Panc1 (cell line): ENCODE results near the gene RPL4. TPM values are rescaled to one million over a fixed set of nuclear protein-coding genes. Genes with fewer than 3 reads are reported as not detected.

ENCODE experiments used
- ATAC-seq: fragments of 200-7000 bp; cut with Tn5 transposase; 2 replicates; pipeline ENCODE4 v1.9.1; 2020; ENCODE audit warnings: mild to moderate bottlenecking, moderate library complexity
- BruUV-seq: library from RNA; stranded (reverse); fragments of 400-500 nt; replicated peaks from 2 replicates; lab custom pipeline; 2021; lab: Mats Ljungman, UMichigan
- CTCF ChIA-PET: fragments of 300-600 bp; sonication (Branson Sonifier 250); formaldehyde crosslinking; loops from one replicate; lab custom pipeline; 2022; ENCODE audit warnings: antibody characterized with exemption; lab: Charles Lee
- POLR2A ChIA-PET: fragments of 300-600 bp; sonication (Branson Sonifier 250); formaldehyde crosslinking; loops from one replicate; lab custom pipeline; 2022; ENCODE audit warnings: antibody characterized with exemption; lab: Charles Lee
- DNase-seq: peaks from one replicate; pipeline ENCODE4 v3.0.0-alpha.2; 2010; ENCODE audit warnings: low read depth, low spot score
- H3K27ac ChIP-seq: 2 replicates; pipeline ENCODE4 v1.5.1; 2011; ENCODE audit warnings: mild to moderate bottlenecking, low read length, inconsistent platforms
- H3K27me3 ChIP-seq: fragments of 200-500 bp; sonication (Bioruptor generic); 2 replicates; pipeline ENCODE4 v1.6.0; 2014; ENCODE audit warnings: low read length, inconsistent platforms; ENCODE audit not compliant: control insufficient read depth, insufficient read depth
- H3K36me3 ChIP-seq: fragments of 200-500 bp; sonication (Bioruptor generic); 2 replicates; pipeline ENCODE4 v1.5.1; 2014; ENCODE audit warnings: inconsistent platforms, mild to moderate bottlenecking, low read length, moderate library complexity; ENCODE audit not compliant: control insufficient read depth, insufficient read depth
- H3K4me1 ChIP-seq: 2 replicates; pipeline ENCODE4 v1.5.1; 2011; ENCODE audit warnings: inconsistent platforms, mild to moderate bottlenecking, low read length, moderate library complexity; ENCODE audit not compliant: control insufficient read depth, insufficient read depth
- H3K4me3 ChIP-seq, 2 experiments: 2 replicates each; pipeline ENCODE4 v1.5.1; 2011 to 2012; ENCODE audit warnings: low read depth in 2 of 2, low read length in 2 of 2, mild to moderate bottlenecking in 2 of 2, inconsistent platforms in 1 of 2, moderate library complexity in 1 of 2
- H3K9me3 ChIP-seq: fragments of 200-500 bp; sonication (Bioruptor generic); 2 replicates; pipeline ENCODE4 v1.5.1; 2014; ENCODE audit warnings: low read depth, mild to moderate bottlenecking, inconsistent platforms, low read length, moderate library complexity; ENCODE audit not compliant: control insufficient read depth, insufficient read depth
- POLR2AphosphoS5 ChIP-seq: IDR thresholded peaks from 2 replicates; pipeline ENCODE4 v1.6.1; 2012; ENCODE audit warnings: mild to moderate bottlenecking, low read depth, low read length, moderate library complexity
- SIN3A ChIP-seq: IDR thresholded peaks from 2 replicates; pipeline ENCODE4 v1.6.1; 2012; ENCODE audit warnings: low read depth, mild to moderate bottlenecking, low read length, moderate library complexity, borderline replicate concordance; ENCODE audit not compliant: insufficient read depth
- TCF7L2 ChIP-seq: IDR thresholded peaks from 2 replicates; pipeline ENCODE4 v1.6.1; 2011; ENCODE audit warnings: mild to moderate bottlenecking, low read depth, low read length, inconsistent platforms
- in situ Hi-C: cut with HindIII; loops from 2 replicates; pipeline ENCODE4 v1.10.0; 2016; ENCODE audit warnings: low sequenced_read_pairs, low pct_unique_long_range_greater_than_20kb
- intact Hi-C: fragments of 100-400 bp; cut with micrococcal nuclease; formaldehyde crosslinking; loops from one replicate; pipeline ENCODE4 v1.10.0; 2022; ENCODE audit not compliant: unreplicated experiment
- total RNA-seq: library from RNA; stranded (reverse); gene quantifications from one replicate; pipeline ENCODE4 v1.2.1, GENCODE V29; 2021; ENCODE audit not compliant: unreplicated experiment
- TF ChIP-seq, protein P1 (sequence below): fragments of 450-650 bp; IDR thresholded peaks from 2 replicates; pipeline ENCODE4 v1.5.1; 2017; ENCODE audit warnings: mild to moderate bottlenecking
- TF ChIP-seq, protein P2 (sequence below), 2 experiments: IDR thresholded peaks; 2 replicates each; pipeline ENCODE4 v1.6.1; 2011 to 2012; ENCODE audit warnings: low read depth in 2 of 2, control low read depth in 1 of 2, low read length in 1 of 2, mild to moderate bottlenecking in 1 of 2, moderate library complexity in 1 of 2; ENCODE audit not compliant: insufficient read depth in 1 of 2

The RPL4 gene
- total RNA-seq, 1 experiment from 2014 or later: 2,268 TPM

DNA sequence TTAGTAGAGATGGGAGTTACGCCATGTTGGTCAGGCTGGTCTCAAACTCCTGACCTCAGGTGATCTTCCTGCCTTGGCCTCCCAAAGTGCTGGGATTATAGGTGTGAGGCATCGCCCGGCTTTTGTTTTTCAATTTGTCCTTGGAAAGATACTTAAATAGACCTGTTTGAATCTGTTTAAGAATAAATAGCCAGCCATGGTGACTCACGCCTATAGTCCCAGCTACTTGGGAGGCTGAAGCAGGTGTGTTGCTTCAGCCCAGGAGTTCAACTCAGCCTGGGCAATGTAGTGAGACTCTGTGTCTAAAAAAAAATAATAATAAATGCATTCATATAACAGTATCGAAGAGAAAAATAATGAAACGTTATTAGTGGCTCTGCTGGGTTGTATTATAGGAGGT is 24.4 kb downstream of the RPL4 start:
- no peaks in the 10 kb centered on the region for H3K9me3 ChIP-seq
- BruUV-seq: no TSS peak
- H3K4me3 ChIP-seq: no peak overlapping the region
- intact Hi-C loops (no loop called here), in situ Hi-C loops (no loop called here)
- CTCF ChIA-PET: no interaction called here
- H3K27me3 ChIP-seq: no peaks in the 10 kb centered on the region
- POLR2A ChIA-PET: no interaction called here
- no peaks in the 10 kb centered on the region for H3K4me1 ChIP-seq
- TF ChIP-seq SIN3A: no peak
- TF ChIP-seq, protein P1, sequence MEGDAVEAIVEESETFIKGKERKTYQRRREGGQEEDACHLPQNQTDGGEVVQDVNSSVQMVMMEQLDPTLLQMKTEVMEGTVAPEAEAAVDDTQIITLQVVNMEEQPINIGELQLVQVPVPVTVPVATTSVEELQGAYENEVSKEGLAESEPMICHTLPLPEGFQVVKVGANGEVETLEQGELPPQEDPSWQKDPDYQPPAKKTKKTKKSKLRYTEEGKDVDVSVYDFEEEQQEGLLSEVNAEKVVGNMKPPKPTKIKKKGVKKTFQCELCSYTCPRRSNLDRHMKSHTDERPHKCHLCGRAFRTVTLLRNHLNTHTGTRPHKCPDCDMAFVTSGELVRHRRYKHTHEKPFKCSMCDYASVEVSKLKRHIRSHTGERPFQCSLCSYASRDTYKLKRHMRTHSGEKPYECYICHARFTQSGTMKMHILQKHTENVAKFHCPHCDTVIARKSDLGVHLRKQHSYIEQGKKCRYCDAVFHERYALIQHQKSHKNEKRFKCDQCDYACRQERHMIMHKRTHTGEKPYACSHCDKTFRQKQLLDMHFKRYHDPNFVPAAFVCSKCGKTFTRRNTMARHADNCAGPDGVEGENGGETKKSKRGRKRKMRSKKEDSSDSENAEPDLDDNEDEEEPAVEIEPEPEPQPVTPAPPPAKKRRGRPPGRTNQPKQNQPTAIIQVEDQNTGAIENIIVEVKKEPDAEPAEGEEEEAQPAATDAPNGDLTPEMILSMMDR: no peak
- no peak for TF ChIP-seq POLR2AphosphoS5
- TF ChIP-seq, protein P2, sequence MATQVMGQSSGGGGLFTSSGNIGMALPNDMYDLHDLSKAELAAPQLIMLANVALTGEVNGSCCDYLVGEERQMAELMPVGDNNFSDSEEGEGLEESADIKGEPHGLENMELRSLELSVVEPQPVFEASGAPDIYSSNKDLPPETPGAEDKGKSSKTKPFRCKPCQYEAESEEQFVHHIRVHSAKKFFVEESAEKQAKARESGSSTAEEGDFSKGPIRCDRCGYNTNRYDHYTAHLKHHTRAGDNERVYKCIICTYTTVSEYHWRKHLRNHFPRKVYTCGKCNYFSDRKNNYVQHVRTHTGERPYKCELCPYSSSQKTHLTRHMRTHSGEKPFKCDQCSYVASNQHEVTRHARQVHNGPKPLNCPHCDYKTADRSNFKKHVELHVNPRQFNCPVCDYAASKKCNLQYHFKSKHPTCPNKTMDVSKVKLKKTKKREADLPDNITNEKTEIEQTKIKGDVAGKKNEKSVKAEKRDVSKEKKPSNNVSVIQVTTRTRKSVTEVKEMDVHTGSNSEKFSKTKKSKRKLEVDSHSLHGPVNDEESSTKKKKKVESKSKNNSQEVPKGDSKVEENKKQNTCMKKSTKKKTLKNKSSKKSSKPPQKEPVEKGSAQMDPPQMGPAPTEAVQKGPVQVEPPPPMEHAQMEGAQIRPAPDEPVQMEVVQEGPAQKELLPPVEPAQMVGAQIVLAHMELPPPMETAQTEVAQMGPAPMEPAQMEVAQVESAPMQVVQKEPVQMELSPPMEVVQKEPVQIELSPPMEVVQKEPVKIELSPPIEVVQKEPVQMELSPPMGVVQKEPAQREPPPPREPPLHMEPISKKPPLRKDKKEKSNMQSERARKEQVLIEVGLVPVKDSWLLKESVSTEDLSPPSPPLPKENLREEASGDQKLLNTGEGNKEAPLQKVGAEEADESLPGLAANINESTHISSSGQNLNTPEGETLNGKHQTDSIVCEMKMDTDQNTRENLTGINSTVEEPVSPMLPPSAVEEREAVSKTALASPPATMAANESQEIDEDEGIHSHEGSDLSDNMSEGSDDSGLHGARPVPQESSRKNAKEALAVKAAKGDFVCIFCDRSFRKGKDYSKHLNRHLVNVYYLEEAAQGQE (IDR thresholded peaks at IDR 0.05; ENCODE audit: insufficient read depth in 1 of 2, low read depth in 2 of 2, low read length in 1 of 2): no peak
- no peak for TF ChIP-seq TCF7L2
- no peaks in the 10 kb centered on the region for H3K36me3 ChIP-seq
- H3K27ac ChIP-seq: no peak overlapping the region
- DNase-seq (no peak), ATAC-seq (no peak)

DNA sequence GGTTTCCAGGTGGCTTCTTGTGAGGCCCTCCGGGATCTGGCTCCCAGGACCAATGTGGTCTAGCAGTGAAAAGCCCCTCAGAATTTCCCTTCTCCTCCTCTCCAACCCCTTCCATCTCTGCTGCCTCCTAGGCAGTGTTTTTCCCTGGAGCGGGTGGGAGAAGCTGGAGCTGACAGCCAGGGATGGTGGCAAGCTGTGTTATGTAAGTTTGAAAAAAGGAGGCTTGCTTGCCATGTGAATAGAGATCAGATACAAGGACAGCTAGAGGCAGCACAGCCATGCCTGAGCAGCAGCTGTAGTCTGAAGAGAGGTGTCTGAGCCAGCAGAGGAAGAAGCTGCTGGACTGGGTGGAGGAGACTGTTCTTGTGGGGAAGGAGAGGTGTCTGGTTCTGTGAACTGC is 27.6 kb downstream of the RPL4 start:
- H3K36me3 ChIP-seq: no peaks in the 10 kb centered on the region
- TF ChIP-seq TCF7L2 (no peak), SIN3A (no peak), POLR2AphosphoS5 (no peak)
- TF ChIP-seq, protein P2 (IDR thresholded peaks at IDR 0.05; ENCODE audit: insufficient read depth in 1 of 2, low read depth in 2 of 2, low read length in 1 of 2): no peak
- TF ChIP-seq, protein P1: no peak
- DNase-seq: no peak
- no TSS peak for BruUV-seq
- ATAC-seq: no peak
- intact Hi-C loops: no loop called here
- no peaks in the 10 kb centered on the region for H3K4me1 ChIP-seq
- H3K27ac ChIP-seq: no peak overlapping the region
- no peak overlapping the region for H3K4me3 ChIP-seq
- POLR2A ChIA-PET: no interaction called here
- H3K27me3 ChIP-seq: no peaks in the 10 kb centered on the region
- no peaks in the 10 kb centered on the region for H3K9me3 ChIP-seq
- CTCF ChIA-PET: no interaction called here
- in situ Hi-C loops: no loop called here
